MM.1S (cell line): ENCODE data around the gene ZGPAT.

Experiments
- DNase-seq: peaks from one replicate; pipeline ENCODE4 v3.0.0-alpha.2; 2015
- H2AFZ ChIP-seq: fragments of 300-600 bp; sonication (generic); 2 replicates; pipeline ENCODE4 v1.6.0; 2016; ENCODE audit warnings: antibody characterized with exemption, low read length
- H3F3A ChIP-seq: fragments of 300-600 bp; sonication (generic); 2 replicates; pipeline ENCODE4 v1.6.1; 2016; ENCODE audit warnings: mild to moderate bottlenecking, antibody characterized with exemption, low read length, moderate library complexity, mixed read lengths; ENCODE audit not compliant: insufficient read depth
- H3K27ac ChIP-seq: fragments of 300-600 bp; sonication (generic); 2 replicates; pipeline ENCODE4 v1.5.1; 2016; ENCODE audit warnings: mild to moderate bottlenecking, low read length
- H3K27me3 ChIP-seq: fragments of 300-600 bp; sonication (generic); replicated peaks from 2 replicates; pipeline ENCODE4 v1.6.0; 2016; ENCODE audit warnings: low read length; ENCODE audit not compliant: insufficient read depth
- H3K36me3 ChIP-seq: fragments of 300-600 bp; sonication (generic); replicated peaks from 2 replicates; pipeline ENCODE4 v1.6.1; 2016; ENCODE audit warnings: mild to moderate bottlenecking, low read length, mixed read lengths; ENCODE audit not compliant: insufficient read depth
- H3K4me1 ChIP-seq: fragments of 300-600 bp; sonication (generic); 2 replicates; pipeline ENCODE4 v1.6.1; 2016; ENCODE audit warnings: low read length, mixed read lengths
- H3K4me2 ChIP-seq: fragments of 300-600 bp; sonication (generic); 2 replicates; pipeline ENCODE4 v1.6.0; 2016; ENCODE audit warnings: low read depth, low read length
- H3K4me3 ChIP-seq: fragments of 300-600 bp; sonication (generic); 2 replicates; pipeline ENCODE4 v1.5.1; 2016; ENCODE audit warnings: low read length, mixed read lengths
- H3K79me2 ChIP-seq: fragments of 300-600 bp; sonication (generic); 2 replicates; pipeline ENCODE4 v1.6.1; 2016; ENCODE audit warnings: mixed run types, low read length, mixed read lengths
- H3K9ac ChIP-seq: fragments of 300-600 bp; sonication (generic); 2 replicates; pipeline ENCODE4 v1.6.1; 2016; ENCODE audit warnings: low read length, mixed read lengths
- H3K9me2 ChIP-seq: fragments of 300-600 bp; sonication (generic); replicated peaks from 2 replicates; pipeline ENCODE4 v1.6.1; 2016; ENCODE audit warnings: mild to moderate bottlenecking, low read length, mixed read lengths; ENCODE audit not compliant: insufficient read depth
- H3K9me3 ChIP-seq: fragments of 300-600 bp; sonication (generic); replicated peaks from 2 replicates; pipeline ENCODE4 v1.6.1; 2016; ENCODE audit warnings: mild to moderate bottlenecking, low read length, mixed read lengths; ENCODE audit not compliant: insufficient read depth
- H4K20me1 ChIP-seq: fragments of 300-600 bp; sonication (generic); 2 replicates; pipeline ENCODE4 v1.6.1; 2016; ENCODE audit warnings: mild to moderate bottlenecking, low read length, moderate library complexity, mixed read lengths; ENCODE audit not compliant: insufficient read depth
- EZH2 ChIP-seq: fragments of 300-600 bp; sonication (generic); optimal IDR thresholded peaks from 2 replicates; pipeline ENCODE3; 2017; ENCODE audit warnings: low read depth, mild to moderate bottlenecking, antibody characterized with exemption, low read length, mixed read lengths
- EZH2phosphoT487 ChIP-seq: fragments of 300-600 bp; sonication (generic); IDR thresholded peaks from 2 replicates; pipeline ENCODE4 v1.6.1; 2018; ENCODE audit warnings: antibody characterized with exemption, low read length
- TF ChIP-seq, protein P1 (sequence below): fragments of 300-600 bp; sonication (generic); IDR thresholded peaks from 2 replicates; pipeline ENCODE4 v1.5.1; 2016; ENCODE audit warnings: antibody characterized with exemption, low read length, mixed read lengths

The ZGPAT gene

DNA sequence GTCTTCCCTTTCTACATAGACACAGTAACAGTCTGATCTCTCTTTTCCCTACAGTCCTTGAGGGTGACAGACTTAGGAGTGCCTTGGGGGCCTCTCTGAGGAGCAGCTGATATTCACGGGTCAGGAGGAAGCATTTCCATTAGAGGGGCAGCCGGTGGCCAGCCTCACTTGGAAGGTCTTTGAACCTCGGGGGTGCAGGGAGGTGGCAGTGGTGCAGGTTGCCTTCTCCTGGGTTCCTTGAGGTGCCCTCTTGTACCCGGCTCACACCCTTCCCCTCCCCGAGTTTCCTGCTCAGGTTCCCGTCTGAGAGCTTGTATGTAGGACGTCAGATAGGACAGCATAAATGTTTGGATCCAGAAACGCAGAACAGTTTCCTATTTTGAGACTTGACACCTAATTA, 47.2 kb upstream of the ZGPAT start:
- Histone ChIP-seq H3K36me3 (no peaks in the 10 kb centered on the region), H3K4me2 (no peak overlapping the region), H3F3A (no peaks in the 10 kb centered on the region), H3K9me2 (no peaks in the 10 kb centered on the region), H2AFZ (no peak overlapping the region), H4K20me1 (no peaks in the 10 kb centered on the region), H3K79me2 (peaks cover 21% of the 10 kb centered on the region), H3K9me3 (no peaks in the 10 kb centered on the region), H3K27me3 (0 out of 2 replicates have a peak, but pooled peaks cover under 1% of the 10 kb centered on the region), H3K9ac (no peak overlapping the region), H3K27ac (no peak overlapping the region), H3K4me1 (0 out of 2 replicates have a peak, but pooled peaks cover 4% of the 10 kb centered on the region), H3K4me3 (no peak overlapping the region)
- no peak for DNase-seq
- TF ChIP-seq EZH2 (no peak), EZH2phosphoT487 (no peak)
- TF ChIP-seq, protein P1, sequence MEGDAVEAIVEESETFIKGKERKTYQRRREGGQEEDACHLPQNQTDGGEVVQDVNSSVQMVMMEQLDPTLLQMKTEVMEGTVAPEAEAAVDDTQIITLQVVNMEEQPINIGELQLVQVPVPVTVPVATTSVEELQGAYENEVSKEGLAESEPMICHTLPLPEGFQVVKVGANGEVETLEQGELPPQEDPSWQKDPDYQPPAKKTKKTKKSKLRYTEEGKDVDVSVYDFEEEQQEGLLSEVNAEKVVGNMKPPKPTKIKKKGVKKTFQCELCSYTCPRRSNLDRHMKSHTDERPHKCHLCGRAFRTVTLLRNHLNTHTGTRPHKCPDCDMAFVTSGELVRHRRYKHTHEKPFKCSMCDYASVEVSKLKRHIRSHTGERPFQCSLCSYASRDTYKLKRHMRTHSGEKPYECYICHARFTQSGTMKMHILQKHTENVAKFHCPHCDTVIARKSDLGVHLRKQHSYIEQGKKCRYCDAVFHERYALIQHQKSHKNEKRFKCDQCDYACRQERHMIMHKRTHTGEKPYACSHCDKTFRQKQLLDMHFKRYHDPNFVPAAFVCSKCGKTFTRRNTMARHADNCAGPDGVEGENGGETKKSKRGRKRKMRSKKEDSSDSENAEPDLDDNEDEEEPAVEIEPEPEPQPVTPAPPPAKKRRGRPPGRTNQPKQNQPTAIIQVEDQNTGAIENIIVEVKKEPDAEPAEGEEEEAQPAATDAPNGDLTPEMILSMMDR: no peak

DNA sequence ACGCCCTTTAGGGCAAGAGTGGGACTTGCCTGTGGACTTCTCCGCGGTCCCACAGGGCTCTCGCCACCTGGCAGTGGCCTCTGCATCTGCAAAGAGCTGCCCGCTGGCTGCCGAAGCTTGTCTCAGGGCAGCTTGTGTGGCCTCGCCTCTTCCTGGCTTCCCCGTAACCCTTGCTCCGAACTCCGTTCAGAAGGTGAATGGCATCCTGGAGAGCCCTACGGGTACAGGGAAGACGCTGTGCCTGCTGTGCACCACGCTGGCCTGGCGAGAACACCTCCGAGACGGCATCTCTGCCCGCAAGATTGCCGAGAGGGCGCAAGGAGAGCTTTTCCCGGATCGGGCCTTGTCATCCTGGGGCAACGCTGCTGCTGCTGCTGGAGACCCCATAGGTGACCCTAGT, 46.7 kb upstream of the ZGPAT start:
- no peak overlapping the region for H3K27ac ChIP-seq
- no peaks in the 10 kb centered on the region for H3K9me2 ChIP-seq
- H4K20me1 ChIP-seq: no peaks in the 10 kb centered on the region
- DNase-seq: no peak
- no peaks in the 10 kb centered on the region for H3K9me3 ChIP-seq
- no peaks in the 10 kb centered on the region for H3K36me3 ChIP-seq
- no peak overlapping the region for H3K4me2 ChIP-seq
- H3F3A ChIP-seq: no peaks in the 10 kb centered on the region
- H3K79me2 ChIP-seq: peaks cover 21% of the 10 kb centered on the region
- H3K4me1 ChIP-seq: 0 out of 2 replicates have a peak, but pooled peaks cover 4% of the 10 kb centered on the region
- H3K9ac ChIP-seq: no peak overlapping the region
- no peak overlapping the region for H2AFZ ChIP-seq
- no peak overlapping the region for H3K4me3 ChIP-seq
- TF ChIP-seq EZH2phosphoT487: no peak
- TF ChIP-seq EZH2: no peak
- TF ChIP-seq, protein P1: no peak
- no peaks in the 10 kb centered on the region for H3K27me3 ChIP-seq

DNA sequence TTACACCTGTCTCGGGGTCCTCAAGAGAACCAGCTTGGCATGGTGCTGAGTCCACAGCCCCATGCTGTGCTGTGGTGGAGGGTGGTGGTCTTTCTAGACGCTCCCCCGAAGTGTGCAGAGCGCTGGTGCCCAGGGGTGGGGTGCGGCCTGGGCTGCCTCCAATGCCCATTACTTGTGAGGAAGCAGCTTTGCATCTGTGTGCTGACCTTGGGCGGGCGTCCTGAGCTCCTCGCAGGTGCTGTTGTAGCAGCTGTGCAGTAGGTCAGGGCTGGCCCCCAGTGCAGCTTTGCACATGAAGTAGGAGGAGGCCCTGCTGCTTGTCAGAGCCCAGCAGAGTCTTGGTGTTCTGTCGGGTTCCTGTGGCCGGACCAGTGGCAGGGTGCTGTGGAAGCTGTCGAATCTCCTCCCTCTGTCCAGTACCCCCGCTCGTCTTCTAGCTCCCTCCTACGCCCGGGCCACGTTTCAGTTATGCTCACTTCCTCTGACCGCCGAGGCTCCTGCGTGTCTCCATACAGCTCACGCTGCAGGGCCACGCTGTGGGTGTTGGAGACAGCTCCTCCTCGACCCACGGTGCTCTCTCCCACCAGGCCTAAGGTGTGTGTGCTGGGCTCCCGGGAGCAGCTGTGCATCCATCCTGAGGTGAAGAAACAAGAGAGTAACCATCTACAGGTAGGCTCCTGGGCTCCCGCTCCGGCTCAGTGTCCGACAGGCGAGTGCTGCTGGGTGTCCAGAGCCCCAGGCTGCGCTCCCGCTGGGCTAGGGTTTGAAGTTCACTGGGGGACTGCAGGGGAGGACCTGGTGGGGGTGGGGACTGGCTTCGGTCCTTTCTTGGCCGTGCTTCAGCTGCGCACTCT, 45.7 kb upstream of the ZGPAT start:
- Histone ChIP-seq H3K4me3 (no peak overlapping the region), H3F3A (no peaks in the 10 kb centered on the region), H4K20me1 (no peaks in the 10 kb centered on the region), H3K36me3 (no peaks in the 10 kb centered on the region; the same call in 1 of the 2 replicates), H2AFZ (no peak overlapping the region), H3K79me2 (peaks cover 21% of the 10 kb centered on the region), H3K27me3 (no peaks in the 10 kb centered on the region), H3K4me1 (0 out of 2 replicates have a peak, but pooled peaks cover 4% of the 10 kb centered on the region), H3K4me2 (no peak overlapping the region), H3K27ac (no peak overlapping the region), H3K9me3 (no peaks in the 10 kb centered on the region), H3K9me2 (no peaks in the 10 kb centered on the region), H3K9ac (no peak overlapping the region)
- no peak for DNase-seq
- TF ChIP-seq, protein P1: no peak
- TF ChIP-seq EZH2phosphoT487 (no peak), EZH2 (no peak)
